ENCODE data around the gene MX2. TPM values are rescaled to one million over a fixed set of nuclear protein-coding genes. Genes with fewer than 3 reads are reported as not detected.

The MX2 gene
- total RNA-seq, 1 donor: 2.6 TPM

- H3K4me3 ChIP-seq (ENCODE audit: low read depth, low read length): no peak overlapping the region
- no peak for TF ChIP-seq CTCF (IDR thresholded peaks at IDR 0.05; ENCODE audit: insufficient read depth, low read depth, low read length)
- no peak for DNase-seq (ENCODE audit: low read depth)
These were observed 75.9 kb downstream of the MX2 start for GRCh38 chr21:41437729-41438128.

- DNase-seq (ENCODE audit: low read depth): no peak
- H3K4me3 ChIP-seq (ENCODE audit: low read depth, low read length): no peak overlapping the region
- no peak for TF ChIP-seq CTCF (IDR thresholded peaks at IDR 0.05; ENCODE audit: insufficient read depth, low read depth, low read length)
These were observed 76.7 kb downstream of the MX2 start for GRCh38 chr21:41438425-41439113.

GRCh38 chr21:41439248-41439647 lies 77.4 kb downstream of the MX2 start:
- no peak overlapping the region for H3K4me3 ChIP-seq (ENCODE audit: low read depth, low read length)
- no peak for TF ChIP-seq CTCF (IDR thresholded peaks at IDR 0.05; ENCODE audit: insufficient read depth, low read depth, low read length)
- DNase-seq (ENCODE audit: low read depth): no peak

GRCh38 chr21:41441546-41441945 lies 79.7 kb downstream of the MX2 start:
- DNase-seq (ENCODE audit: low read depth): no peak
- H3K4me3 ChIP-seq (ENCODE audit: low read depth, low read length): no peak overlapping the region
- no peak for TF ChIP-seq CTCF (IDR thresholded peaks at IDR 0.05; ENCODE audit: insufficient read depth, low read depth, low read length)

GRCh38 chr21:41442481-41443186 lies 80.8 kb downstream of the MX2 start:
- no peak for DNase-seq (ENCODE audit: low read depth)
- no peak overlapping the region for H3K4me3 ChIP-seq (ENCODE audit: low read depth, low read length)
- no peak for TF ChIP-seq CTCF (IDR thresholded peaks at IDR 0.05; ENCODE audit: insufficient read depth, low read depth, low read length)

- TF ChIP-seq CTCF (IDR thresholded peaks at IDR 0.05; ENCODE audit: insufficient read depth, low read depth, low read length): no peak
- H3K4me3 ChIP-seq (ENCODE audit: low read depth, low read length): no peak overlapping the region
- DNase-seq (ENCODE audit: low read depth): no peak
These were observed 81.7 kb downstream of the MX2 start for GRCh38 chr21:41443562-41443961.

All from fibroblast of villous mesenchyme (primary cell).